HepG2 (cell line): ENCODE data around the gene AMZ1. TPM values are rescaled to one million over a fixed set of nuclear protein-coding genes. Genes with fewer than 3 reads are reported as not detected.

ENCODE experiments used
- DNMT1 ChIP-seq: sonication (generic); formaldehyde crosslinking; IDR thresholded peaks from 2 replicates; pipeline ENCODE4 v1.5.1; 2020; ENCODE audit warnings: mild to moderate bottlenecking, missing genetic modification reagents
- FOSL1 ChIP-seq: sonication (generic); formaldehyde crosslinking; IDR thresholded peaks from 2 replicates; pipeline ENCODE4 v1.9.0; 2021; ENCODE audit warnings: missing genetic modification reagents, borderline replicate concordance
- HMG20A ChIP-seq: IDR thresholded peaks from 2 replicates; pipeline ENCODE4 v1.6.1; 2016; ENCODE audit warnings: borderline replicate concordance
- JUND ChIP-seq: sonication (generic); formaldehyde crosslinking; IDR thresholded peaks from 2 replicates; pipeline ENCODE4 v1.8.0; 2022; ENCODE audit warnings: mild to moderate bottlenecking, missing genetic modification reagents
- MAFG ChIP-seq: sonication (generic); formaldehyde crosslinking; IDR thresholded peaks from 2 replicates; pipeline ENCODE4 v1.5.1; 2020; ENCODE audit warnings: mild to moderate bottlenecking, missing genetic modification reagents
- MIER3 ChIP-seq: IDR thresholded peaks from 2 replicates; pipeline ENCODE4 v1.6.1; 2016; ENCODE audit warnings: missing compliant biosample characterization, borderline replicate concordance
- NFE2 ChIP-seq: sonication (generic); formaldehyde crosslinking; IDR thresholded peaks from 2 replicates; pipeline ENCODE4 v1.4.0; 2020; ENCODE audit warnings: missing genetic modification reagents
- PAX8 ChIP-seq: sonication (generic); formaldehyde crosslinking; IDR thresholded peaks from 2 replicates; pipeline ENCODE4 v1.8.0; 2022; ENCODE audit warnings: mild to moderate bottlenecking, missing genetic modification reagents, borderline replicate concordance
- SNAI1 ChIP-seq: sonication (generic); formaldehyde crosslinking; IDR thresholded peaks from 2 replicates; pipeline ENCODE4 v1.5.0; 2020; ENCODE audit warnings: mild to moderate bottlenecking, missing genetic modification reagents, borderline replicate concordance
- SOX5 ChIP-seq: IDR thresholded peaks from 2 replicates; pipeline ENCODE4 v1.6.1; 2016; ENCODE audit warnings: borderline replicate concordance
- SUZ12 ChIP-seq: fragments of 150-350 bp; IDR thresholded peaks from 2 replicates; pipeline ENCODE4 v1.6.1; 2014; ENCODE audit warnings: low read depth, low read length
- TBP ChIP-seq: sonication (generic); formaldehyde crosslinking; IDR thresholded peaks from 2 replicates; pipeline ENCODE4 v1.5.0; 2020; ENCODE audit warnings: missing genetic modification reagents
- YEATS2 ChIP-seq: sonication (generic); formaldehyde crosslinking; IDR thresholded peaks from 2 replicates; pipeline ENCODE4 v1.4.0; 2020; ENCODE audit warnings: missing genetic modification reagents, borderline replicate concordance
- ZBTB38 ChIP-seq: sonication (generic); formaldehyde crosslinking; IDR thresholded peaks from 2 replicates; pipeline ENCODE4 v1.5.1; 2020; ENCODE audit warnings: mild to moderate bottlenecking, missing genetic modification reagents
- ZNF331 ChIP-seq: sonication (generic); formaldehyde crosslinking; IDR thresholded peaks from 2 replicates; pipeline ENCODE4 v1.4.0; 2020; ENCODE audit warnings: missing genetic modification reagents
- ZNF430 ChIP-seq: sonication (generic); formaldehyde crosslinking; IDR thresholded peaks from 2 replicates; pipeline ENCODE4 v1.9.0; 2021; ENCODE audit warnings: mild to moderate bottlenecking, missing genetic modification reagents
- ZNF644 ChIP-seq: IDR thresholded peaks from 2 replicates; pipeline ENCODE4 v1.6.1; 2016; ENCODE audit warnings: low read depth
- ZNF7 ChIP-seq: IDR thresholded peaks from 2 replicates; pipeline ENCODE4 v1.6.1; 2016; ENCODE audit warnings: missing biosample characterization, missing genetic modification reagents
- polyA plus RNA-seq, 8 experiments: library from polyadenylated mRNA; depleted of rRNA in 3 of 8; stranded (reverse) in 7 of 8; unstranded in 1 of 8; fragments of >200 nt; fragmentation: Illumina TruSeq in 4 of 8; extraction: Trizol in 4 of 8; gene quantifications; 2 replicates each; pipeline versions ENCODE4 v1.2.1 to v1.2.3, GENCODE V29; 2011 to 2016; ENCODE audit warnings: low read depth in 4 of 8, missing spikeins in 1 of 8, mixed read lengths in 1 of 8; ENCODE audit not compliant: insufficient read depth in 1 of 8
- total RNA-seq, 5 experiments: library from RNA; depleted of rRNA; stranded (reverse); fragments of >200 nt; fragmentation: Illumina TruSeq; extraction: Trizol; gene quantifications; 2 replicates each; pipeline ENCODE4 v1.2.3, GENCODE V29; 2016; ENCODE audit warnings: low read depth in 1 of 5
- TF ChIP-seq, protein P1 (sequence below): sonication (generic); formaldehyde crosslinking; conservative IDR thresholded peaks from 2 replicates; pipeline ENCODE4 v1.8.0; 2022; ENCODE audit warnings: missing genetic modification reagents
- TF ChIP-seq, protein P2 (sequence below): sonication (generic); formaldehyde crosslinking; IDR thresholded peaks from 2 replicates; pipeline ENCODE4 v1.4.0; 2020; ENCODE audit warnings: missing genetic modification reagents
- TF ChIP-seq, protein P3 (sequence below), 2 experiments: IDR thresholded peaks; 2 replicates each; pipeline ENCODE4 v1.6.1; 2011 to 2012; ENCODE audit warnings: low read length in 2 of 2, borderline replicate concordance in 1 of 2, low read depth in 1 of 2, mild to moderate bottlenecking in 1 of 2, moderate library complexity in 1 of 2
- TF ChIP-seq, protein P4 (sequence below): sonication (generic); formaldehyde crosslinking; IDR thresholded peaks from 2 replicates; pipeline ENCODE4 v1.8.1; 2023; ENCODE audit warnings: missing genetic modification reagents, mild to moderate bottlenecking, borderline replicate concordance

Gene AMZ1
- total and polyA plus RNA-seq, 2 of the 13 experiments (the other 11 are each of a cell fraction or from before 2014, with no cell fraction given) = 0.03 TPM; not detected in 1

DNA sequence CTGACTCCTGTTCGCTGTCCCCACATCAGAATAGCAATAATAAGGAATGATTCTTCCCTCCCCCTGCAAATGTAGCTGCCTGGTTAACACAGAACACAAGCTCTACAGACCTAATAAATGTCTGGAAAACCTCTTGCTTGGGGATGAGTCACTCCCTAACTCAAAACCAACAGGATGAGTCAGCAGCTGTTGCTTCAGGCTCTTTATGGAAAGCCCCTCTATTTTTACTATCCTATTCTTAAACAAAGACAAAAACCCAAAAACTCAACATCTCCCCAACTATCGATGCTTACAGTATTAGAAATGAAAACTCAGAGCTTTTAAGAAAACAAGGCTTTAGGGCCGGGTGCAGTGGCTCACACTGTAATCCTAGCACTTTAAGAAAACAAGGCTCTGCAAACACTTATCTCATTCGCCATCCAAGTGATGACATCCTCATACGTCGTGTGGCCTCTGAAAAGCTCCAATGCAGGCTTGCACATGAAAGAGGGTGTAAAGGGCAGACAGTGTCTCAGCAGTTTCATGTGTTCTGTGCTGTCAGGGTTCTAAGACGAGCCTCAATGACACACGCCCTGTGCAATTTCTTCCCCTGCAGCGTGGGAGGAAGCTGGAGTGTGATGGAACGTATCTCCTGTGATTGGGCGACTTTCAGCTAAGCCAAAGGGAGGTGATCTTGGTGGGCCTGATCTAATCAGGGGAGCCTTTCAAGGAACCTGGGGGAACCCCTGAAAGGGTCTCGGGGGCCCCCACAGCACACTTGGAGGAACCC lies 70.1 kb downstream of the AMZ1 start (continued):
- TF ChIP-seq, protein P1, sequence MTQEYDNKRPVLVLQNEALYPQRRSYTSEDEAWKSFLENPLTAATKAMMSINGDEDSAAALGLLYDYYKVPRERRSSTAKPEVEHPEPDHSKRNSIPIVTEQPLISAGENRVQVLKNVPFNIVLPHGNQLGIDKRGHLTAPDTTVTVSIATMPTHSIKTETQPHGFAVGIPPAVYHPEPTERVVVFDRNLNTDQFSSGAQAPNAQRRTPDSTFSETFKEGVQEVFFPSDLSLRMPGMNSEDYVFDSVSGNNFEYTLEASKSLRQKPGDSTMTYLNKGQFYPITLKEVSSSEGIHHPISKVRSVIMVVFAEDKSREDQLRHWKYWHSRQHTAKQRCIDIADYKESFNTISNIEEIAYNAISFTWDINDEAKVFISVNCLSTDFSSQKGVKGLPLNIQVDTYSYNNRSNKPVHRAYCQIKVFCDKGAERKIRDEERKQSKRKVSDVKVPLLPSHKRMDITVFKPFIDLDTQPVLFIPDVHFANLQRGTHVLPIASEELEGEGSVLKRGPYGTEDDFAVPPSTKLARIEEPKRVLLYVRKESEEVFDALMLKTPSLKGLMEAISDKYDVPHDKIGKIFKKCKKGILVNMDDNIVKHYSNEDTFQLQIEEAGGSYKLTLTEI = no peak
- no peak for TF ChIP-seq PAX8
- TF ChIP-seq, protein P2, sequence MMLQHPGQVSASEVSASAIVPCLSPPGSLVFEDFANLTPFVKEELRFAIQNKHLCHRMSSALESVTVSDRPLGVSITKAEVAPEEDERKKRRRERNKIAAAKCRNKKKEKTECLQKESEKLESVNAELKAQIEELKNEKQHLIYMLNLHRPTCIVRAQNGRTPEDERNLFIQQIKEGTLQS (CRISPR knock-in tag) = peak; percentile 64
- no peak for TF ChIP-seq SUZ12
- peak; percentile 44; the same call in 1 of the 2 replicates for TF ChIP-seq ZNF7
- TF ChIP-seq, protein P3, sequence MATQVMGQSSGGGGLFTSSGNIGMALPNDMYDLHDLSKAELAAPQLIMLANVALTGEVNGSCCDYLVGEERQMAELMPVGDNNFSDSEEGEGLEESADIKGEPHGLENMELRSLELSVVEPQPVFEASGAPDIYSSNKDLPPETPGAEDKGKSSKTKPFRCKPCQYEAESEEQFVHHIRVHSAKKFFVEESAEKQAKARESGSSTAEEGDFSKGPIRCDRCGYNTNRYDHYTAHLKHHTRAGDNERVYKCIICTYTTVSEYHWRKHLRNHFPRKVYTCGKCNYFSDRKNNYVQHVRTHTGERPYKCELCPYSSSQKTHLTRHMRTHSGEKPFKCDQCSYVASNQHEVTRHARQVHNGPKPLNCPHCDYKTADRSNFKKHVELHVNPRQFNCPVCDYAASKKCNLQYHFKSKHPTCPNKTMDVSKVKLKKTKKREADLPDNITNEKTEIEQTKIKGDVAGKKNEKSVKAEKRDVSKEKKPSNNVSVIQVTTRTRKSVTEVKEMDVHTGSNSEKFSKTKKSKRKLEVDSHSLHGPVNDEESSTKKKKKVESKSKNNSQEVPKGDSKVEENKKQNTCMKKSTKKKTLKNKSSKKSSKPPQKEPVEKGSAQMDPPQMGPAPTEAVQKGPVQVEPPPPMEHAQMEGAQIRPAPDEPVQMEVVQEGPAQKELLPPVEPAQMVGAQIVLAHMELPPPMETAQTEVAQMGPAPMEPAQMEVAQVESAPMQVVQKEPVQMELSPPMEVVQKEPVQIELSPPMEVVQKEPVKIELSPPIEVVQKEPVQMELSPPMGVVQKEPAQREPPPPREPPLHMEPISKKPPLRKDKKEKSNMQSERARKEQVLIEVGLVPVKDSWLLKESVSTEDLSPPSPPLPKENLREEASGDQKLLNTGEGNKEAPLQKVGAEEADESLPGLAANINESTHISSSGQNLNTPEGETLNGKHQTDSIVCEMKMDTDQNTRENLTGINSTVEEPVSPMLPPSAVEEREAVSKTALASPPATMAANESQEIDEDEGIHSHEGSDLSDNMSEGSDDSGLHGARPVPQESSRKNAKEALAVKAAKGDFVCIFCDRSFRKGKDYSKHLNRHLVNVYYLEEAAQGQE (IDR thresholded peaks at IDR 0.05; ENCODE audit: borderline replicate concordance in 1 of 2, low read depth in 1 of 2, low read length in 2 of 2) = no peak
- 0 out of 2 replicates have a peak, but pooled peaks have one; percentile 20 for TF ChIP-seq MIER3
- TF ChIP-seq ZNF331 (CRISPR knock-in tag) = 0 out of 2 replicates have a peak, but pooled peaks have one; percentile 17
- TF ChIP-seq FOSL1 = peak; percentile 57; the same call in 1 of the 2 replicates
- peak; percentile 48; the same call in 1 of the 2 replicates for TF ChIP-seq NFE2 (CRISPR knock-in tag)
- TF ChIP-seq MAFG (CRISPR knock-in tag) = peak; percentile 13; the same call in 1 of the 2 replicates
- TF ChIP-seq ZNF644 (CRISPR knock-in tag) = no peak
- TF ChIP-seq ZNF430 = no peak
- TF ChIP-seq, protein P4, sequence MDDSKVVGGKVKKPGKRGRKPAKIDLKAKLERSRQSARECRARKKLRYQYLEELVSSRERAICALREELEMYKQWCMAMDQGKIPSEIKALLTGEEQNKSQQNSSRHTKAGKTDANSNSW (CRISPR knock-in tag) = no peak
- TF ChIP-seq YEATS2 (CRISPR knock-in tag) = peak; percentile 24; the same call in 1 of the 2 replicates
- no peak for TF ChIP-seq SOX5
- TF ChIP-seq ZBTB38 (CRISPR knock-in tag) = peak; percentile 73; the same call in 1 of the 2 replicates
- no peak for TF ChIP-seq DNMT1
- TF ChIP-seq JUND = peak; percentile 56; the same call in 1 of the 2 replicates
- TF ChIP-seq HMG20A = peak; percentile 42; the same call in 1 of the 2 replicates
- no peak for TF ChIP-seq SNAI1
- no peak for TF ChIP-seq TBP
